ENCODE data around the gene NT5M.

GRCh38 chr17:17275971-17276370, 27.2 kb upstream of the NT5M start:
- no peak for TF ChIP-seq EZH2 (IDR thresholded peaks at IDR 0.05)
- no peak for TF ChIP-seq POLR2AphosphoS5 (IDR thresholded peaks at IDR 0.05; ENCODE audit: borderline replicate concordance, low read depth, low read length)
